NCI-H2081 (cell line): ENCODE data around the gene SPATA13.

ENCODE experiments used
- DNase-seq, 2 experiments: peaks; one replicate each; lab custom pipeline; 2025; lab: John Stamatoyannopoulos, UW

Gene SPATA13

GRCh38 chr13:24141333-24141910, 19.1 kb upstream of the SPATA13 start:
- no peak for DNase-seq

GRCh38 chr13:24142453-24142852, 18.1 kb upstream of the SPATA13 start:
- DNase-seq = no peak

- no peak for DNase-seq
These were observed 17.6 kb upstream of the SPATA13 start for GRCh38 chr13:24142886-24143285.

- DNase-seq = no peak
These were observed 15.3 kb upstream of the SPATA13 start for GRCh38 chr13:24145240-24145639.

GRCh38 chr13:24145674-24146073, 14.8 kb upstream of the SPATA13 start:
- no peak for DNase-seq

GRCh38 chr13:24146961-24147569, 13.5 kb upstream of the SPATA13 start:
- DNase-seq = no peak

- DNase-seq = no peak
These were observed 13.0 kb upstream of the SPATA13 start for GRCh38 chr13:24147570-24147963.

GRCh38 chr13:24148414-24149235, 11.9 kb upstream of the SPATA13 start:
- no peak for DNase-seq

GRCh38 chr13:24149246-24150032, 11.1 kb upstream of the SPATA13 start:
- no peak for DNase-seq

- no peak for DNase-seq
These were observed 9.9 kb upstream of the SPATA13 start for GRCh38 chr13:24150572-24150971.

GRCh38 chr13:24151864-24152263, 8.7 kb upstream of the SPATA13 start:
- DNase-seq = no peak

- DNase-seq = no peak
These were observed 8.0 kb upstream of the SPATA13 start for GRCh38 chr13:24152292-24153214.

GRCh38 chr13:24153347-24153746, 7.2 kb upstream of the SPATA13 start:
- no peak for DNase-seq

GRCh38 chr13:24153979-24154701, 6.4 kb upstream of the SPATA13 start:
- no peak for DNase-seq

GRCh38 chr13:24159357-24159756, 1.2 kb upstream of the SPATA13 start:
- no peak for DNase-seq

GRCh38 chr13:24161010-24161775, 673 bp downstream of the SPATA13 start:
- peak in 1 of 2 experiments; percentile 43 for DNase-seq

GRCh38 chr13:24161980-24162525, 1.5 kb downstream of the SPATA13 start:
- DNase-seq = no peak

- no peak for DNase-seq
These were observed 2.1 kb downstream of the SPATA13 start for GRCh38 chr13:24162604-24163003.

- no peak for DNase-seq
These were observed 5.2 kb downstream of the SPATA13 start for GRCh38 chr13:24165746-24166145.

- DNase-seq = no peak
These were observed 6.0 kb downstream of the SPATA13 start for GRCh38 chr13:24166561-24166960.
